AML-193 (cell line): Measurements from ENCODE around the gene PSMB5.

Experiments
- DNase-seq, 2 experiments: peaks; one replicate each; lab custom pipeline; 2025; lab: John Stamatoyannopoulos, UW

PSMB5 gene

DNA sequence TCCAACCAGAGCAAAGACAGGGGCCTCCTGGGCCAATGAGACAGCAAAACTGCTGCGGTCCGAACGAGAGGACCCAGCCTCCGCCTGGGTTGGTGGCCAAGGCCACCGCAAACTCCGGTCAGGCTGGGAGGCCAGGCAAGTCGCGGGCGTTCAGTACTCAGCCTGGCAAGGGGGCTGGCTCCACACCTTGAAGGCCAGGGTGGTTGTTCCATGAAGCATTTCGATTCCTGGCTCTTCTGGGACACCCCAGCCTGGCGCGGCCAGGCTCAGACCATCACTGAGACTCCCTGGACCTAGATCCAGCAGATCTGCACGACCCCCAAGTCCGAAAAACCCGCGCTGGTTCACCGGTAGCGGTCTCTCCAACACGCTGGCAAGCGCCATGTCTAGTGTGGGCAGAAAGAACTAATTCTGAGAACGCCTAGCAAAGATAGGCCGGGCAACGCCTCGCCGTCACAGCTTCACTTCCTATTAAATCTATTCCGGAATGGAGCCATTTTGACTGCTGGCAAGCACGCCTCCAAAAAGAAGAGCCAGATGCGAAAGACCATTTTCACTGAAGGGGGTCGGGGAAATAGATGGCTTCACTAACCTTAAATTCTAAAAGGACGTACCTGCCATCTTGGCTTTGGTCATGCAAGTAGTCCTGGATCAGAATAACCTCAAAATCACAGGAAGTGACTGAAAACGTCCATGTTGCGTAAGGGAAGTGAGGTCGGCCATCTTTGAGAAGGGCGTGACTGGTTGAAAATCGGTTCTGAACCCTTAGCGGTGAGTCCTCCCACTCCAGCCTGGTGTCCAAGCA lies at the start of gene PSMB5:
Gene PSMB5, minus strand, starts transcription at position 403 of the 805 bp plus-strand sequence. Its CDS starts 19 bp downstream, at position 384.
- DNase-seq, result no peak

DNA sequence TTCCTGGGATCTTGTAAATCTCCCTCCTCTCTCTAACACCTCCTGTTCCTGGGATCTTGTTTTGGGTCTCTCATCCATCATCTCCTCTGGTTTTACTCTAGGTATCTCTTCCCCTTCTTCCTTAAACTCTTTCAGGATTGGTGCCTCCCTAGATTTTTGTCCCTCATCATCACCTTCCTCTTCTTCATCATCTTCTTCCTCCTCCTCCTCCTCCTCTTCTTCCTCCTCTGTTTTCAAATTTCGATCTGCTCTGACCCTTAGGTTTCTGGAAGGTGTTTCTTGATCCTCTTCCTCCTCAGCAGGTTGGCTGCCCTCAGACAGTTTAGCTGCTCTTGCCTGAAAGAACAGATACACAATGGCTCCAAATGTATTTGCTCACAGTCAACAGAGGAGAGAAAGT lies 45.8 kb upstream of the PSMB5 start:
- no peak for DNase-seq

DNA sequence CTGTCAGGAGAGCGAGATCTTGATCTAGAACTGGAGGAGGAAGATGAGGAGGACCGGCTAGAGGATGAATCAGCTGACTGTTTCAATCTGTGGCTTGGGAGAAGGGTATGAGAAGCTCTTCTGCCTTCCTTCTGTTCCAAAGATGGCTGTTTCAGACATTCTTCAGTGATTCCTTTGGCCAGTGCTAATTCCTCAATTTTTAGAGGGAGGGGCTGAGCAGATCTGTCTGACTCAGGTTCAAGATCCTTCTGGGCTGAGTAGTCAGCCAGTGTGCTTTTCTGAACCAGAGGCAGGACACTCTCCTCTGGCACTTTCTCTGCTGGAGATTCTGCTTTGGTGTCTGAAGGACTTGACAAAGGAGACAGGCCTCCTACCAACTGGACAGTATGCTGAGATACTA lies 45.0 kb upstream of the PSMB5 start:
- no peak for DNase-seq

DNA sequence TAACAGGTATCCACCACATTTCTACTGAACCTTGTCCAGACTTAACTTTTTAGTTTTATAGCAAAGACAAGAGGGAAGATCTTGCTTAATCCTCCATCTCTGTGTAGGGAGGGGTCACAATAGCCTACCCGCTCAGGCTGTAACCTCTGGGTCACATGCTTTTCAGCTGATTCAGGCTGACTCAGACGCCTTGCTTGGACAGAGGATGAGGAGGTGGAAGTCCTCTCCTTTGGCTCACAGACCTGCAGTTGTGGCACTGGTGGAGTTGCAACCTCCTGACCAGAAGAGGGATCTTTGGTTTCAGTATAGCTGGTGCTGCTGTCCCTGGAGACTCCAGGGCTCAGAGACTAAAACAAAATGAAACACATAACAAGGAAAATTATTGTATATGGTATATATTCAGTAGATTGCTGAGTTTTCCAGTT lies 44.0 kb upstream of the PSMB5 start:
- DNase-seq, result no peak

DNA sequence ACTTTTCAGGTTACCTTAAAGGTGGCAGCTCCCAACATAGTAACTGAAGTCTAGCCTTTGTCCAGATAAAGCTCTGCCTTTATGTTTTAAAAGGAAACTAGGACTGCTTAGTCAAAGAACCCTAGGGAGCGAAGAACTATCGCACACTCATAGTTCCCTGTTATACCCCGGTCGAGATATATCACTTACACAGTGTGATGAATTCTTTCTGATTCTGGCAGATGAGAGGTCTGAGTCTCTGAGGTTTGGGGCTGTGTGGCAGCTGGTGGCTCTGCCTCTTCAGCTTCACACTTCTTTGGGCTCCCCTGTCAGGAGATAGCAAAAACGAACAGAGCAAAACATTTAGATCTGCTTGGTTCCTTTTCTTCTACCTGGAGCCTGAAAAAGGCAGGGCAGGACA lies 43.3 kb upstream of the PSMB5 start:
- DNase-seq, result no peak

DNA sequence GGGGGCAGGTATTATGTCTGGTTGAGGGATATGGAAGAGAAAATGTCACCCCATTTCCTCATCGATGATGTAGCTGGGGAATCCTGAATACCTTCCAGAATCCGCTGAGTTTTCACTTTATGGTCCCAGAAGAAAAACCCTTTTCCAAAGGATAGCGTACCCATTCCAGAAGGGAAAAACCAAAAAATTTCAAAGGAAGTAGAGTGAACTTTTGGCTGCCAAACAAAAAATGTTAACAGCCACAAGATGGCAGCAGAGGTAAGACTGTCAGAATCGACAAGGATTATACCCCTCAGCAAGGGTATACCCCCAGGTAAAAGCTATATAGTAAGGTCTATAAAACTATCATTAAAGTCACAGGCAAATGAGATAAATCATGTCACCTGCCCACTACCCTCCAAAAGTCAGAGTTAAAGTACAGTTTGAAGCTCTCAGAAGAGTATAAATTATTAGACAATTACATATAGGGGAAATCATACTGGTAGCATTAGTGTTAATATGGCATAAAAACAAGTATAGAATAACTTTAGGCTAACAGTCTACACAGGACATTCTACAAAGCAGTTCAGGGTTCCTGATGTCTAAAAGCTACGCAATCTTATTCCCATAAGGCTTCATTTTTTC lies 42.2 kb upstream of the PSMB5 start:
- DNase-seq, result no peak

DNA sequence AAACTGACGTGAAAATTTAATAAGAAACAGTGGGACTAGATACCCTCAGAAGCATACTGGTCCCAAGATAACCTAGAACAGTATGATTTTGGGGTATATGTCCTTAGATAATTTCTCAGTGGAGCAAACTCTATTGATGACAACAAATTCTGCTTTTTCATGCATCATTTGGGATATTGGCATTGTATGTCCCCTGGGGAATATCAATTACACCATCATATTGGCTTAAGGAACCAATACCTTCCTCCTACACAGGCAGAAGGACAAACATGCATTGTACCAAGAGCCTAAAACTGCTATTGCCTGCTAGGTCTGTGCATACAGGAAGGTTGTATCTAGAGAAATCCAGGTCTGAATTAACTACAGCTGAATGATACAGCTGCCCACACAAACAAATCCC lies 40.2 kb upstream of the PSMB5 start:
- DNase-seq, result no peak

DNA sequence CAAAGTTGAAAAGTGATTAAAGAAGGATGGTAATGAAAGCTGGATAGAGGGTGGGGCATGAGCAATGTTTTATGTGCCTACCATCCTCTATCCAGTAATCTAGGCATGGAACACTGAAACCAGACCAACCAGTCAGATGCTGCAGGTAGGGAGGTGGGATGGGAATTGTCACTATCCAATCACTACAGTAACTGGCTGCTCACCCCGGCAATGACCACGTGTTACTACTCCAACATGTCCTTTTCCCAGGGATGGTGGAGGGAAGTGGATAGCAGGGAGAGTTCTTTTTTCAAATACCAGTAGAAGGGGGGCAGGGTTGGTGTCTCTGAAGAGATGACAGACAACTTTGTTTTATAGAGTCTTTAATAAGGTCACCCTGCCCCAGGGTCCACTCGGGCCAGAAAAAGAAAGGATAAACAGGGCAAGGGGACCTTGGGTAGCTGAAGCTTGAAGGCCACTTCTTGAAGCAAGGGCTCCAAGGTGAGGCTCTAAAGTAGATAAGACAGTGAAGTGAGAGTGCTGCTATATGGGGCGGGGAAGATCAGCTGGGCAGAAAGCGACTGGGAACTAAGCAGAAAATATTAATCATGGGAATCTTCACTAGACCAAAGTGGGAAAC lies 37.3 kb upstream of the PSMB5 start:
- no peak for DNase-seq

DNA sequence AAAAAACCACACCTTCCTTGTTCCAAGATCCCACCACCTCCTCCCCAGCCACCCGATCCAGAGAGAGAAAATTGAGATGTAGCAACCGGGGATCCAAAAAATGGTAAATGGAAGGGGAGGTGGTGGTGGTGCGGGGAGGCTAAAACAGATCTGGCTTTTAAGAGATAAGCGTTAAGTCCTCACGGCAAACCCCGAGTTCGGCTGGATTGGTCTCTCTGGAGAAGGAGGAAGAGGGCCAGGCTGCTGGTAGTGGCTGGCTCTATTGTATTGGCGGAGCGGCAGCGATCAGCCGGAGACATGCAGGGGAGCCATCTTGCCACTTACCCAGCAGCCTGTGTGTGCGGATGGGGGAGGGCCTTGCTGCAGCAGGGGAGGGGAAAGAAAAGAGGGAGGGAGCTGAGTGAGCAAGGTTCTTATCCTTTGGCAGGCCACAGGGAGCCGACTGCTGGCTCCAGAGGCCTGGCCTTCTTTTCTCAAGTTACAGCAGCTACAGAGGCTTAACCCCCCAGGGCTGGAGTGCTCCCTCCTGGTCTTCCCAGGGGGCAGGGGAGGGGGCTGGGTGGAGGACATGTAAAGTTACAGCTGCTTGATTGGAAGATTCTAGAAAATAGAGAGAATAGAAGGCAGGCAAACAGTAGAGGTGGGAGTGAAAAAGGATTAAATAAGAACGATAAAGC lies 36.7 kb upstream of the PSMB5 start:
- DNase-seq, result no peak

DNA sequence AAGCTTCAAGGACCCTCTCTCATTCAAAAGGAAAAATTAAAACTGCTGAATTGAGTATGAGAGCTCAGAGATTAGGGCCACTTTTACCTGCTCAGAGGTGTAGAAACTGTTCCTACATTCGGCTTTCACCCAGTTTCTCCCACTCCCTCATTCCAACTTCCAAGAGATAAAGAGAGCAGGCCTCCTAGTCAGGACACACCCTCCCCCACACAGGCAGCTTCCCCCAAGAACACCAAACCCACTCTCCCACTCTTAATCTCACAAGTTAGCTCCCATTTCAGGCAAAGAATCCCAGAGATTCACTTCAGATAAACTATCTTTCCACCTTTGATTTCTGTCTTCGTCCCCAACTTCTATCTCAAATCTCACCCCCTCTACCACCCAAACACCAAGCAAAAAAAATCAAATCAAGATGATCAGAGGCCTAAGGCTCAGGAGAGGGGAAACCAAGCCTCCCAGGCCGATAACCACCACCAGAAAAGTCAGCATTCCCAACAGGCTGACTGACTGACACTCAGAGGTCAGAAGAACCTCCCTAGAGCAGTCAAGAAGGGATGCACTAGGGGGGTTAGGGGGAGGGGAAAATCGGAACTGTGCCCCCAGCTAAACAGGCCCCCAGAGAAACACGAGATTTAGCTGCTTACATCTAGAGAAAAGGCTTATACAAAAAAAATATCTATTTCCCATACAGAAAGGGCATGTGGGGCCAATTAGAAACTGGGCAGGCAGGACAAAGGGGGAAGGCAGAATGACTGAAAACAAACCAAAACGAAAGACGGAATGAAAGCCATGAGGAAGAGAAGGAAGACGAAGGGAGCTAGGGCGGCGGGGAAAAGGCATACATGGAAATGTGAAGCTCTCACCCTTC lies 35.8 kb upstream of the PSMB5 start:
- no peak for DNase-seq

DNA sequence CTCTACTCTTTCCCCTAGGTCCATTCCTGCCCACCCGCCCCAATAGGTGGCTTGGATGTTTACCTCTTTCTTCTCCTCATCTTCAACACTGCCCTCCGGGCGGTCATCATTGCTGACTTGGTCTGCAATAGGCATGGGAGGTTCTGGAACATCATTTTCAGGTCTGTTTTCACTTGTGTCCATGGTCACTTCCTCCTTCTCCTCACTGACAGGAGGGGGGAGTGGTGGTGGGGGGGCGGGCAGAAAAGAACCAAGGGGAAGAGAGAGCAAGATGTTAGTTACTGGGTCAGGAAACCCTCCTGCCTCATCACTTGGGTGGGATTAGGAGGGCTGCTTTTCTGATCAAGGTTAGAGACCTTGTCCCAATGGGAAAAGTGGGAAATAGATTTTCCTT lies 34.7 kb upstream of the PSMB5 start:
- no peak for DNase-seq

DNA sequence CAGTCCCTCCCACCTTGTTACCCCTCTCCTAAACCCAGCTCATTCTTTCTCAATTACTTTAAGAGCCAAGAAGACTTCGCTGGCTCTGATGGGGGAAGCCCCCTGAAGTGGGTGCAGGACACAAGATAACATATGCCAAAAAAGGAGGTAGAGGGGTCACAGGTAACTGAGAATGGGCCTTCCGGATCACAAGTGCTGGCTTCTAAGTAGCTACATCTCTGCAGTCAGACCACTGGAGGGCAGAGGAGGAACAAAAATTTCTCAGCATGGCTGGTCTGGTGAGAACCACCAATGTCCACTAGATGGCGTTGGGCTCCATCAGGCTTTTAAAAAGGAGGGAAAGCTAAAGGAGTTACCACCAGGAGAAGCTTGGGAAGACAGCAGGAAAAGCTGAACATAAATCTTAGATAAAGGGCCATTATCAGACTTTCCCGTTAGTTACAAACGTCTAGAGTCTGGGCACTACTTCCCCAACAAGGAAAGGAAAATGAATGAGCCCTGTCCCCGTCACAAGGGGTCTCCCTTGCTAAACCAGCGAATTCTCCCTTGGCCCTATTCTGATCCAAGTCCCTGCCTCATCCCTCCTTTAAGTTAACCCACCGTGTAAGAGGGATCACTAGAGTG lies 34.2 kb upstream of the PSMB5 start:
- no peak for DNase-seq

DNA sequence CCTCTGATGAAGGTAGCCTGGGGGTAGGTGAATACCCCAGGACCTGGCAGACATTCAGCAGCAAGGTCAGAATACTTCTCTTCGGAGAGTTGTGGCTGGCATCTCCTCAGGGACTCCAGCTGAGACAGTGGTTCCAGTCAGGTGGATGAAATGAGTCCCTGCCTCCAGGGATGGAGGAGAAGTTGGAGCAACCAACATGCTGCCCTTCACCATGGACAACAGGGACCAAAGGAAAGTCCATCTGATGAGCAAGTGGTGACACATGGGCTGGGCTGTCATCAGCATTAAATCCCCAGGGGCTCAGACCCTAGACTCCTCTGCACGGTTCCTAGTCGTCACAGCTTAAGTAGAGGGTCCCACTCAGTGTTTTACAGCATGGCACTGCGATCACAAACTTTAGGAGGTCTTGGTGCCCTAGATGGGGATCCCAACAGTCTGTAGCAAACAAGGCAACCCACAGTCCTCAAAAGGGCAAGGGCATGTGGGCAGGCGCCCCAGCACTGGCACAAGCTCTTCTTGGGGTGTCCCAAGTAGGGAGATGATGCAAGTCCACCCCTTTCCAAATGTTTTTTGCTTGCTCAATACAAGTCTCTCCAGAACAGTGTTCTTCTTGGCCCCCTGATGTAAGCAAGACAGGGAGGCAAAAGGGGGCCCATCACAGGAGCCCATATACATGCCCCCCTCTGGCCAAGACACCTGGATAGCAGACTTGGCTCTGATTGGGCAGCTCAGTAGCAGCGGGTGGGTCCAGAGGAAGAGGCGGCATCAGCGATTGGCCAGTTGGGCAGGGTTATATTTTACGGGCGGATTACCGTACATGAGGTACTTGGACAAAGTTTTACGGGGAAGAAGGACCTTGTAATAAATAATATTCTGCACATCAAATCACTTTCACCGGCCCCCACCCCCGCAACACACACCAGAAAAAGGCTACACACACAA lies 33.4 kb upstream of the PSMB5 start:
- DNase-seq, result no peak

DNA sequence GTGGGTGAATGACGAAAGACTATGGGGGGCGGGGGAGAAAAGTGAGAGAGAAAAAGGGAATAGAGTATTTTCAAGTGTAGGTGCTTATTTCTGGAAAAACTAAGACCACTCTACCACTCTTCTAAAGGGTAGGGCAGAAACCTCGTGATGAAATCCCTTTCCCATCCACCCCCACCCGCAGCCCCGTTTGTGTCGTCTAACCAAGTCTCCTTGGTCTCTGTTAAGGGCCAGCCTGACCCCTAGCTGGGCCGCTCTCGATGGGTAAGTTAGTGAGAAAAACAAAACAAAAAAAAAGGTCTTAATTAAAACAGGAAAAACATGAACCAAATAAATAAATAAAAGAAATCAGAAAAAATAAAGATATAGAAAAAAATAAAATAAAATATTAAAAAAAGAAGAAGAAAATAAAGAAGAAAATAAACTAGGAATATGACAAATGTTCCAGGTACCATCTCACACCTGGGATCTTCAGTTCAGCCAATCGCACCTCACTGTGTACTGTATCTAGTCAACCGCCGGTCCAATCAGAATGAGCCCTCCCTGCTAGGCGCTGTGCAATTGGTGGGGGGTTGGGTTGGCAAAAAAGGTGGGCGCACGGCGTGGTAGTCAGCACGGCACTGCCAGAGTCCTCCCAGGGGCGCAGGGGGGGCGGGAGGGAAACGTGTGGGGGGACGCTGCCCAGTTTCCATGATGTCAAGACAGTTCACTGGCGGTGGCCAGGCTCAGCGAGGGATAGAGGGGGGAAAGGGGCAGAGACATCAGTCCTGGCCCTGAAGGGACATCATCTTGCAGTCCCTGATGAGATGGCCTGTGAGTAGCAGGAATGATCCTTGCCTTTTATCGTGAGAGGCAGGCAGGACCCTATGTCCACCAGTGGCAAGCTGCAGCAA lies 32.4 kb upstream of the PSMB5 start:
- no peak for DNase-seq

DNA sequence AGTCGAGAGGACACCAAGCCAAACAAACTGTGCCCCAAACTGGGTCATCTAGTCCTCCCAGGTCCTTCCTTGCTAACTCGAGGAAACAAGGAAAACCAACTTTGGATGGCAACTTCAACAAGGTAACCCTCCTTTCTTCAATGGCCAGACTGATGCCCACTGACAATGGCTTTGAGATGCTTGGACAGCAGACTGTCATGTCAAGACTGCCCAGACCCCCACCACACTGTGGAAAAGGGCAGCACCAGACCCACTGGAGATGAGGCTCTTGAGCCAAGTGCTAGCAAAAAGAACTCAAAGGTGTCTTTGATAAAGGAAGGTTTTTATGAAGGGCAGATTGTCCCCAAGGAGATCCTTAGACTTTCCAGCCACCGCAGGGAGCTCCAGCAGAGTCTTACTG lies 31.7 kb upstream of the PSMB5 start:
- DNase-seq, result no peak

DNA sequence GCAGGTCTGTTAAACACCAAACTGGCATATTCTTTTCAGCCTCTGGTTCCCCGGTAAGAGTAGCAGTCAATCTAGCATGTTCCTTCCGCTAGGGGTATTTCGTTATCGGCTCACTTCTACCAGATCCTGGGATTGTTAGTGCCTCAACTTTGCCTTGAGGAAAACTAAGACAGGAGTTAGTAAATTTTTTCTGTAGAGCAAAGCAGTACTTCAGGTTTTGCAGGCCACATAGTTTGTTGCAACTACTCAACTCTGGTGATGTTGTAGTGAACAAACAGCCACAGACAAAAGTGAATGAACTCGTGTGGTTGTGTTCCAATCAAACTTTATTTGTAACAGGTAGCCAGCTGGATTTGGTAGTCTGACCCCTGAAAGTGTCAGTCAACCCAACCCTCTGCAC lies 28.9 kb upstream of the PSMB5 start:
- DNase-seq, result no peak

DNA sequence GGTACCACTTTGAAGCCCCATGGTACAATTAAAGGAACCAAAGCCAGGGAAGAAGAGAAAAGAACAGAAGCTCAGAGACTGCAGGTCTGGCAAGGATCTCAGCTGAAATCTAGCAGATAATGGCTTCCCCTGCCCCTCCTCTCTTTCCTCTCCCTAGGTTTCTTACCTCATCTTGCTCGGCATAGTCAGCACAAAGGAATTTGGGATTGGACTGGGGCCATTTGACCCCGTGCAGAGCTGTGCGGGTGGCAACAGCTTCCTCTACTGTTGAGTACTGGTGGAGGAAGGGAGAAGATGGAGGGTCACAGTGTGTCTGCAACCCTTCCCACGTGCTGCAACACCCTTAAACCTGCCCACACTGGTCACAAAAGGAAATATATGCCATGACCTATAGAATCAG lies 27.3 kb upstream of the PSMB5 start:
- DNase-seq, result no peak

DNA sequence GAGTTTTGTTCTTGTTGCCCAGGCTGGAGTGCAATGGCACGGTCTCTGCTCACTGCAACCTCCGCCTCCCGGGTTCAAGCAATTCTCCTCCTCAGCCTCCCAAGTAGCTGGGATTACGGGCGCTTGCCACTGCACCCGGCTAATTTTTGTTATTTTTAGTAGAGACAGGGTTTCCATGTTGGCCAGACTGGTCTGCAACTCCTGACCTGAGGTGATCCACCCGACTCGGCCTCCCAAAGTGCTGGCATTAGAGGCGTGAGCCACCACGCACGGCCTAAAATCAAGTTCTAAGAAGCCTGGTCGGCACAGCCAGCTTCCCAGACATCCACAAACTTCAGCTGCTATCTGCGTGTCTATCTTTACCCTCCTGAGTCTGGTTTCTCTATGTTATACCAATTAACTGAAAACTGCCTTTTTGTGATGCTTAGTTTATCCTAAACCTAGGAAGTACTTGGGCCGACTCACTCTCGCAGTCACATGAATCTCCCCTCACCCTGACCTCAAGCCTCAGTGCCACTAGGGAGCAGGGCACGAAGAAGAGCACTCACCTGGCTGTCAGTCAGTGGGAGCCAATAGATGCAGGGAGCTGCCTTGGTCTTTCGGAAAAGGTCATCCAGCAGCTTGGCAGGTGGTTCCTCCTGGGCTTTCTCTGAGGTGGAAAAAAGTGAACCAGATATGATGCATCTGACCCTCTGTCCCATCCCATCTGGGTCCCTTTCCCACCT lies 26.0 kb upstream of the PSMB5 start:
- no peak for DNase-seq
